ENCODE data around the gene TMEM63B.

The TMEM63B gene

GRCh38 chr6:44110966-44111365 is 16.4 kb upstream of the TMEM63B start:
- no peak for TF ChIP-seq CTCF (conservative IDR thresholded peaks at IDR 0.05; ENCODE audit: low read depth, low read length)
- DNase-seq (ENCODE audit: low read depth): no peak
- no peak overlapping the region for H3K4me3 ChIP-seq (ENCODE audit: low read depth, low read length)

- TF ChIP-seq CTCF (conservative IDR thresholded peaks at IDR 0.05; ENCODE audit: low read depth, low read length): no peak
- DNase-seq (ENCODE audit: low read depth): no peak
Observed at GRCh38 chr6:44111434-44112417, 15.6 kb upstream of the TMEM63B start.

GRCh38 chr6:44113414-44113813 is 13.9 kb upstream of the TMEM63B start:
- no peak overlapping the region for H3K4me3 ChIP-seq (ENCODE audit: low read depth, low read length)
- peak; percentile 45 for TF ChIP-seq CTCF (conservative IDR thresholded peaks at IDR 0.05; ENCODE audit: low read depth, low read length)
- DNase-seq (ENCODE audit: low read depth): peak; percentile 12

More at GRCh38 chr6:44111434-44112417, 15.6 kb upstream of the TMEM63B start:
- H3K4me3 ChIP-seq (ENCODE audit: low read depth, low read length): no peak overlapping the region

GRCh38 chr6:44115866-44116265 is 11.5 kb upstream of the TMEM63B start:
- no peak for TF ChIP-seq CTCF (conservative IDR thresholded peaks at IDR 0.05; ENCODE audit: low read depth, low read length)
- H3K4me3 ChIP-seq (ENCODE audit: low read depth, low read length): no peak overlapping the region
- peak; percentile 56 for DNase-seq (ENCODE audit: low read depth)

GRCh38 chr6:44116641-44117382 is 10.5 kb upstream of the TMEM63B start:
- no peak for TF ChIP-seq CTCF (conservative IDR thresholded peaks at IDR 0.05; ENCODE audit: low read depth, low read length)
- peak; percentile 86 for DNase-seq (ENCODE audit: low read depth)
- no peak overlapping the region for H3K4me3 ChIP-seq (ENCODE audit: low read depth, low read length)

GRCh38 chr6:44117397-44118128 is 9.8 kb upstream of the TMEM63B start:
- DNase-seq (ENCODE audit: low read depth): peak; percentile 10
- no peak for TF ChIP-seq CTCF (conservative IDR thresholded peaks at IDR 0.05; ENCODE audit: low read depth, low read length)
- H3K4me3 ChIP-seq (ENCODE audit: low read depth, low read length): no peak overlapping the region

All from choroid plexus epithelial cell (primary cell).